ENCODE data around the gene POLE2.
"Not testable (repeated sequence)": the region's sequence is repeated elsewhere in the genome, so short reads cannot be mapped to it uniquely, and the experiment has no call there.

The POLE2 gene

GRCh38 chr14:49703965-49704364, 16.0 kb upstream of the POLE2 start:
- TF ChIP-seq EZH2phosphoT487 (conservative IDR thresholded peaks at IDR 0.05; ENCODE audit: low read length) (no peak), CTCF (IDR thresholded peaks at IDR 0.05; ENCODE audit: insufficient read depth, low read length, poor library complexity, severe bottlenecking) (no peak)
- Histone ChIP-seq H3K27ac (ENCODE audit: low read depth, low read length) (no peak overlapping the region), H3K27me3 (ENCODE audit: low read length) (no peaks in the 10 kb centered on the region), H3K4me2 (ENCODE audit: low read depth, low read length, poor library complexity, severe bottlenecking) (no peak overlapping the region), H3K9me3 (ENCODE audit: insufficient read depth, low read length) (no peaks in the 10 kb centered on the region), H4K20me1 (ENCODE audit: low read depth, low read length) (no peaks in the 10 kb centered on the region), H3K79me2 (ENCODE audit: insufficient read depth, low read length) (no peaks in the 10 kb centered on the region), H3K36me3 (ENCODE audit: low read length) (no peaks in the 10 kb centered on the region), H3K9me2 (replicated peaks; ENCODE audit: insufficient read depth, low read length) (no peaks in the 10 kb centered on the region), H2AFZ (ENCODE audit: low read depth, low read length, severe bottlenecking) (no peak overlapping the region), H3K9ac (ENCODE audit: low read length) (no peak overlapping the region), H3K4me3 (ENCODE audit: insufficient read depth, low read length, poor library complexity, severe bottlenecking) (no peak overlapping the region), H3F3A (ENCODE audit: insufficient read depth) (no peaks in the 10 kb centered on the region)

DNA sequence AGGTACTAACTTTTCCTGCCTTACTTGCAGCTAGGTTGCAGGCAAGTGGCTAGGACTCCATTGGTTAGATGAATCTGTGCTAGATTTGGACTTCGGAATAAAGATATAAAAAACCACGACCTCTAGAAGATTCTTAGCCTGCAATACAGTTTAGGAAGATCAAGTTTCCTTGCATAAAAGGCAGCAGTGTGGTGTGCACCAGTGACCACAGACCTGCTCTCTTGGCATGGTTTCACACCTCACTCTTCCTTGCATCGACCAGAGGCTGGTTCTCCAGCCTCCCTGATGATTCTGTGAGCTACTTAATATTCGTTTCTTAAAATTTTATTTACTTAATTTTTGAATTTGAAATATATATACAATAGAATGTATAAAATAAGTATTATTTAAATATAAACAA, 14.7 kb upstream of the POLE2 start:
- Histone ChIP-seq H3F3A (ENCODE audit: insufficient read depth) (no peaks in the 10 kb centered on the region), H3K27me3 (ENCODE audit: low read length) (no peaks in the 10 kb centered on the region), H3K27ac (ENCODE audit: low read depth, low read length) (no peak overlapping the region), H3K4me3 (ENCODE audit: insufficient read depth, low read length, poor library complexity, severe bottlenecking) (no peak overlapping the region), H3K79me2 (ENCODE audit: insufficient read depth, low read length) (no peaks in the 10 kb centered on the region), H3K4me2 (ENCODE audit: low read depth, low read length, poor library complexity, severe bottlenecking) (no peak overlapping the region), H4K20me1 (ENCODE audit: low read depth, low read length) (no peaks in the 10 kb centered on the region), H2AFZ (ENCODE audit: low read depth, low read length, severe bottlenecking) (no peak overlapping the region), H3K9me3 (ENCODE audit: insufficient read depth, low read length) (no peaks in the 10 kb centered on the region), H3K9me2 (replicated peaks; ENCODE audit: insufficient read depth, low read length) (no peaks in the 10 kb centered on the region), H3K9ac (ENCODE audit: low read length) (no peak overlapping the region), H3K36me3 (ENCODE audit: low read length) (no peaks in the 10 kb centered on the region)
- TF ChIP-seq EZH2phosphoT487 (conservative IDR thresholded peaks at IDR 0.05; ENCODE audit: low read length) (no peak), CTCF (IDR thresholded peaks at IDR 0.05; ENCODE audit: insufficient read depth, low read length, poor library complexity, severe bottlenecking) (no peak)

GRCh38 chr14:49693735-49694124, 5.7 kb upstream of the POLE2 start:
- not testable (repeated sequence) for H3K36me3 ChIP-seq (ENCODE audit: low read length); H3K79me2 ChIP-seq (ENCODE audit: insufficient read depth, low read length); H3K9me2 ChIP-seq (replicated peaks; ENCODE audit: insufficient read depth, low read length); H3K27ac ChIP-seq (ENCODE audit: low read depth, low read length); H2AFZ ChIP-seq (ENCODE audit: low read depth, low read length, severe bottlenecking); H3K27me3 ChIP-seq (ENCODE audit: low read length); H3K9me3 ChIP-seq (ENCODE audit: insufficient read depth, low read length); H4K20me1 ChIP-seq (ENCODE audit: low read depth, low read length)
- peaks cover 24% of the 10 kb centered on the region for H3F3A ChIP-seq (ENCODE audit: insufficient read depth)
- H3K4me3 ChIP-seq (ENCODE audit: insufficient read depth, low read length, poor library complexity, severe bottlenecking) = peak overlapping the region; percentile 62
- H3K9ac ChIP-seq (ENCODE audit: low read length) = peak overlapping the region; percentile 65
- H3K4me2 ChIP-seq (ENCODE audit: low read depth, low read length, poor library complexity, severe bottlenecking) = peak overlapping the region; percentile 72

- Histone ChIP-seq H3K9me2 (replicated peaks; ENCODE audit: insufficient read depth, low read length) (no peaks in the 10 kb centered on the region), H3K36me3 (ENCODE audit: low read length) (no peaks in the 10 kb centered on the region), H3K27me3 (ENCODE audit: low read length) (no peaks in the 10 kb centered on the region), H3K4me2 (ENCODE audit: low read depth, low read length, poor library complexity, severe bottlenecking) (peak within 1 kb of the TSS; percentile 72), H4K20me1 (ENCODE audit: low read depth, low read length) (no peaks in the 10 kb centered on the region), H3K79me2 (ENCODE audit: insufficient read depth, low read length) (no peaks in the 10 kb centered on the region), H3K27ac (ENCODE audit: low read depth, low read length) (no peak within 1 kb of the TSS), H3K9ac (ENCODE audit: low read length) (peak within 1 kb of the TSS; percentile 65), H3K4me3 (ENCODE audit: insufficient read depth, low read length, poor library complexity, severe bottlenecking) (peak within 1 kb of the TSS; percentile 62), H3K9me3 (ENCODE audit: insufficient read depth, low read length) (no peaks in the 10 kb centered on the region), H2AFZ (ENCODE audit: low read depth, low read length, severe bottlenecking) (peak within 1 kb of the TSS; percentile 93), H3F3A (ENCODE audit: insufficient read depth) (peaks cover 28% of the 10 kb centered on the region)
- no peak for TF ChIP-seq EZH2phosphoT487 (conservative IDR thresholded peaks at IDR 0.05; ENCODE audit: low read length)
- TF ChIP-seq CTCF (IDR thresholded peaks at IDR 0.05; ENCODE audit: insufficient read depth, low read length, poor library complexity, severe bottlenecking) = no peak
Observed at GRCh38 chr14:49692811-49693734, 5.1 kb upstream of the POLE2 start, which contains the start of gene KLHDC1. KLHDC1 (plus strand) TSS chr14:49693120; CDS start chr14:49693195, 75 bp downstream.

Data from SU-DHL-6 (cell line).